SJCRH30 (cell line): ENCODE data around the gene LOXL1. TPM values are rescaled to one million over a fixed set of nuclear protein-coding genes. Genes with fewer than 3 reads are reported as not detected.
"Not testable (repeated sequence)": the region's sequence is repeated elsewhere in the genome, so short reads cannot be mapped to it uniquely, and the experiment has no call there.

Source experiments
- DNase-seq, 2 experiments: peaks; one replicate each; pipeline ENCODE4 v3.0.0-alpha.2; 2015 to 2020
- H3K27ac ChIP-seq: fragments of 250-450 bp; sonication (Bioruptor Pico); 2 replicates; pipeline ENCODE4 v1.5.1; 2020; ENCODE audit warnings: mild to moderate bottlenecking, moderate library complexity
- H3K27me3 ChIP-seq: fragments of 250-450 bp; sonication (Bioruptor Pico); 2 replicates; pipeline ENCODE4 v1.5.1; 2020; ENCODE audit warnings: mild to moderate bottlenecking, moderate library complexity
- H3K36me3 ChIP-seq: fragments of 250-450 bp; sonication (Bioruptor Pico); 2 replicates; pipeline ENCODE4 v1.5.1; 2020; ENCODE audit warnings: mild to moderate bottlenecking, moderate library complexity
- H3K4me1 ChIP-seq: fragments of 250-450 bp; sonication (Bioruptor Pico); 2 replicates; pipeline ENCODE4 v1.5.1; 2020; ENCODE audit warnings: mild to moderate bottlenecking, moderate library complexity
- H3K4me3 ChIP-seq: fragments of 250-450 bp; sonication (Bioruptor Pico); 2 replicates; pipeline ENCODE4 v1.5.1; 2020; ENCODE audit warnings: mild to moderate bottlenecking, moderate library complexity
- H3K9me3 ChIP-seq: fragments of 250-450 bp; sonication (Bioruptor Pico); replicated peaks from 2 replicates; pipeline ENCODE4 v1.5.1; 2020; ENCODE audit warnings: mild to moderate bottlenecking, moderate library complexity
- total RNA-seq: library from RNA; depleted of rRNA; stranded (reverse); fragments of >200 nt; shearing (Covaris generic); gene quantifications from 2 replicates; pipeline ENCODE4 v1.2.3, GENCODE V29; 2014

LOXL1 gene
- total RNA-seq, 1 experiment from 2014 or later, result 33.3 TPM

- Histone ChIP-seq H3K4me1 (peaks cover 41% of the 10 kb centered on the region), H3K27me3 (no peaks in the 10 kb centered on the region), H3K4me3 (no peak overlapping the region), H3K36me3 (peaks cover 4% of the 10 kb centered on the region; the same call in 1 of the 2 replicates), H3K27ac (peak overlapping the region; percentile 24; the same call in 1 of the 2 replicates), H3K9me3 (no peaks in the 10 kb centered on the region)
- DNase-seq, result peak; percentile 57 to 63
These were observed 9.3 kb downstream of the LOXL1 start for GRCh38 chr15:73935547-73935946.

- no peak for DNase-seq
- H3K36me3 ChIP-seq, result peaks cover 4% of the 10 kb centered on the region; the same call in 1 of the 2 replicates
- no peak overlapping the region for H3K27ac ChIP-seq
- no peak overlapping the region for H3K4me3 ChIP-seq
- H3K27me3 ChIP-seq, result no peaks in the 10 kb centered on the region
- no peaks in the 10 kb centered on the region for H3K9me3 ChIP-seq
- H3K4me1 ChIP-seq, result peaks cover 47% of the 10 kb centered on the region
These were observed 9.9 kb downstream of the LOXL1 start for GRCh38 chr15:73936181-73936580.

- Histone ChIP-seq H3K36me3 (peaks cover 4% of the 10 kb centered on the region; the same call in 1 of the 2 replicates), H3K4me3 (no peak overlapping the region), H3K9me3 (no peaks in the 10 kb centered on the region), H3K4me1 (peaks cover 53% of the 10 kb centered on the region), H3K27ac (no peak overlapping the region), H3K27me3 (no peaks in the 10 kb centered on the region)
- DNase-seq, result no peak
These were observed 10.5 kb downstream of the LOXL1 start for GRCh38 chr15:73936588-73937290.

GRCh38 chr15:73937296-73937695, 11.0 kb downstream of the LOXL1 start:
- Histone ChIP-seq H3K36me3 (peaks cover 1% of the 10 kb centered on the region; the same call in 1 of the 2 replicates), H3K9me3 (no peaks in the 10 kb centered on the region), H3K27ac (no peak overlapping the region), H3K27me3 (no peaks in the 10 kb centered on the region), H3K4me3 (no peak overlapping the region), H3K4me1 (peaks cover 59% of the 10 kb centered on the region)
- no peak for DNase-seq

- Histone ChIP-seq H3K4me1 (peaks cover 60% of the 10 kb centered on the region), H3K9me3 (no peaks in the 10 kb centered on the region), H3K27me3 (no peaks in the 10 kb centered on the region), H3K4me3 (no peak overlapping the region), H3K36me3 (no peaks in the 10 kb centered on the region), H3K27ac (no peak overlapping the region)
- DNase-seq, result no peak
These were observed 11.5 kb downstream of the LOXL1 start for GRCh38 chr15:73937726-73938125.

- H3K27me3 ChIP-seq, H3K4me3 ChIP-seq, H3K36me3 ChIP-seq, H3K9me3 ChIP-seq, DNase-seq: not testable (repeated sequence)
- Histone ChIP-seq H3K4me1 (peaks cover 60% of the 10 kb centered on the region), H3K27ac (peak overlapping the region; percentile 55; the same call in 1 of the 2 replicates)
These were observed 12.3 kb downstream of the LOXL1 start for GRCh38 chr15:73938516-73938915.

GRCh38 chr15:73939138-73939537, 12.9 kb downstream of the LOXL1 start:
- Histone ChIP-seq H3K4me1 (peaks cover 60% of the 10 kb centered on the region), H3K4me3 (no peak overlapping the region), H3K27me3 (no peaks in the 10 kb centered on the region), H3K27ac (peak overlapping the region; percentile 55), H3K36me3 (no peaks in the 10 kb centered on the region), H3K9me3 (no peaks in the 10 kb centered on the region)
- peak; percentile 51 to 60 for DNase-seq

GRCh38 chr15:73940061-73940981, 14.1 kb downstream of the LOXL1 start:
- Histone ChIP-seq H3K27me3 (no peaks in the 10 kb centered on the region), H3K27ac (peak overlapping the region; percentile 55; the same call in 1 of the 2 replicates), H3K36me3 (no peaks in the 10 kb centered on the region), H3K4me1 (peaks cover 54% of the 10 kb centered on the region), H3K4me3 (no peak overlapping the region), H3K9me3 (no peaks in the 10 kb centered on the region)
- no peak for DNase-seq

- peak; percentile 56 to 67 for DNase-seq
- Histone ChIP-seq H3K27me3 (no peaks in the 10 kb centered on the region), H3K27ac (peak overlapping the region; percentile 36; the same call in 1 of the 2 replicates), H3K4me1 (peaks cover 47% of the 10 kb centered on the region), H3K4me3 (no peak overlapping the region), H3K36me3 (no peaks in the 10 kb centered on the region), H3K9me3 (no peaks in the 10 kb centered on the region)
These were observed 14.8 kb downstream of the LOXL1 start for GRCh38 chr15:73941044-73941443.

GRCh38 chr15:73941449-73941848, 15.2 kb downstream of the LOXL1 start:
- no peaks in the 10 kb centered on the region for H3K27me3 ChIP-seq
- H3K4me1 ChIP-seq, result peaks cover 42% of the 10 kb centered on the region
- peak overlapping the region; percentile 36; the same call in 1 of the 2 replicates for H3K27ac ChIP-seq
- no peaks in the 10 kb centered on the region for H3K36me3 ChIP-seq
- DNase-seq, result no peak
- no peaks in the 10 kb centered on the region for H3K9me3 ChIP-seq
- no peak overlapping the region for H3K4me3 ChIP-seq

- Histone ChIP-seq H3K27ac (peak overlapping the region; percentile 36; the same call in 1 of the 2 replicates), H3K27me3 (no peaks in the 10 kb centered on the region), H3K36me3 (no peaks in the 10 kb centered on the region), H3K9me3 (no peaks in the 10 kb centered on the region), H3K4me3 (no peak overlapping the region), H3K4me1 (peaks cover 40% of the 10 kb centered on the region)
- no peak for DNase-seq
These were observed 15.8 kb downstream of the LOXL1 start for GRCh38 chr15:73941871-73942635.

- DNase-seq, result no peak
- Histone ChIP-seq H3K36me3 (no peaks in the 10 kb centered on the region), H3K4me1 (peaks cover 40% of the 10 kb centered on the region), H3K9me3 (no peaks in the 10 kb centered on the region), H3K27me3 (no peaks in the 10 kb centered on the region), H3K27ac (no peak overlapping the region), H3K4me3 (no peak overlapping the region)
These were observed 16.5 kb downstream of the LOXL1 start for GRCh38 chr15:73942751-73943270.

GRCh38 chr15:73944161-73945129, 18.2 kb downstream of the LOXL1 start:
- H3K4me3 ChIP-seq, result no peak overlapping the region
- peaks cover 30% of the 10 kb centered on the region for H3K4me1 ChIP-seq
- H3K27me3 ChIP-seq, result no peaks in the 10 kb centered on the region
- H3K36me3 ChIP-seq, result no peaks in the 10 kb centered on the region
- no peaks in the 10 kb centered on the region for H3K9me3 ChIP-seq
- DNase-seq, result no peak
- no peak overlapping the region for H3K27ac ChIP-seq
